HG02884 (cell line): Measurements from ENCODE around the gene LMF1.

Experiments
- ATAC-seq: cut with Tn5 transposase; IDR thresholded peaks from one replicate; pipeline ENCODE4 v1.9.1; 2021; ENCODE audit warnings: mild to moderate bottlenecking, moderate library complexity; ENCODE audit not compliant: unreplicated experiment

The LMF1 gene

GRCh38 chr16:931626-932500, 38.9 kb downstream of the LMF1 start:
- ATAC-seq = no peak

GRCh38 chr16:931171-931570, 39.6 kb downstream of the LMF1 start:
- no peak for ATAC-seq

- ATAC-seq = no peak
Observed at GRCh38 chr16:930511-930910, 40.3 kb downstream of the LMF1 start.

GRCh38 chr16:930076-930475, 40.7 kb downstream of the LMF1 start:
- no peak for ATAC-seq

GRCh38 chr16:929227-930073, 41.3 kb downstream of the LMF1 start:
- ATAC-seq = no peak

- ATAC-seq = no peak
Observed at GRCh38 chr16:928526-928925, 42.3 kb downstream of the LMF1 start.

- ATAC-seq = no peak
Observed at GRCh38 chr16:927931-928330, 42.9 kb downstream of the LMF1 start.

GRCh38 chr16:927406-927805, 43.4 kb downstream of the LMF1 start:
- no peak for ATAC-seq

- ATAC-seq = no peak
Observed at GRCh38 chr16:926715-927114, 44.1 kb downstream of the LMF1 start.

GRCh38 chr16:924806-925205, 46.0 kb downstream of the LMF1 start:
- ATAC-seq = no peak

GRCh38 chr16:924063-924462, 46.7 kb downstream of the LMF1 start:
- no peak for ATAC-seq

- ATAC-seq = no peak
Observed at GRCh38 chr16:923184-923583, 47.6 kb downstream of the LMF1 start.

GRCh38 chr16:922051-922450, 48.7 kb downstream of the LMF1 start:
- no peak for ATAC-seq

GRCh38 chr16:921321-921905, 49.4 kb downstream of the LMF1 start:
- ATAC-seq = no peak

- no peak for ATAC-seq
Observed at GRCh38 chr16:920717-921116, 50.1 kb downstream of the LMF1 start.

- no peak for ATAC-seq
Observed at GRCh38 chr16:920051-920681, 50.6 kb downstream of the LMF1 start.

GRCh38 chr16:919658-920050, 51.1 kb downstream of the LMF1 start:
- no peak for ATAC-seq

GRCh38 chr16:918741-919657, 51.8 kb downstream of the LMF1 start:
- ATAC-seq = no peak

GRCh38 chr16:918068-918467, 52.7 kb downstream of the LMF1 start:
- no peak for ATAC-seq

- no peak for ATAC-seq
Observed at GRCh38 chr16:917591-918061, 53.2 kb downstream of the LMF1 start.
